IMR-90 (cell line): ENCODE measurements around the gene NF2. TPM values are rescaled to one million over a fixed set of nuclear protein-coding genes. Genes with fewer than 3 reads are reported as not detected.

ENCODE experiments used
- ATAC-seq: fragments of 200-7000 bp; cut with Tn5 transposase; 2 replicates; pipeline ENCODE4 v1.9.1; 2020; ENCODE audit warnings: low read depth, mild to moderate bottlenecking, moderate library complexity
- BruUV-seq: library from RNA; stranded (reverse); fragments of 400-500 nt; replicated peaks from 2 replicates; lab custom pipeline; 2021; lab: Mats Ljungman, UMichigan
- CTCF ChIA-PET: fragments of 300-600 bp; formaldehyde crosslinking; extraction: SDS; loops from one replicate; lab custom pipeline; 2021; ENCODE audit warnings: antibody characterized with exemption; lab: Yijun Ruan, JAX
- POLR2A ChIA-PET: fragments of 300-600 bp; sonication (Branson Sonifier 250); formaldehyde crosslinking; loops from one replicate; lab custom pipeline; 2022; ENCODE audit warnings: antibody characterized with exemption; ENCODE audit not compliant: unreplicated experiment; lab: Charles Lee
- DNase-seq: peaks from one replicate; pipeline ENCODE4 v3.0.0; 2013
- H2AFZ ChIP-seq: replicated peaks from 2 replicates; pipeline ENCODE3; 2013; ENCODE audit warnings: low read length, mild to moderate bottlenecking; ENCODE audit not compliant: poor library complexity
- H2AK5ac ChIP-seq: 2 replicates; pipeline ENCODE4 v1.6.1; 2013; ENCODE audit warnings: low read depth, low read length, inconsistent platforms
- H2AK9ac ChIP-seq: replicated peaks from 2 replicates; pipeline ENCODE3; 2013; ENCODE audit warnings: mild to moderate bottlenecking, low read depth, low read length, moderate library complexity; ENCODE audit not compliant: poor library complexity
- H2BK120ac ChIP-seq: 2 replicates; pipeline ENCODE4 v1.6.1; 2013; ENCODE audit warnings: low read depth, low read length, inconsistent platforms
- H2BK15ac ChIP-seq: 3 replicates; pipeline ENCODE4 v1.6.1; 2013; ENCODE audit warnings: low read depth, low read length, inconsistent platforms
- H2BK20ac ChIP-seq: 2 replicates; pipeline ENCODE4 v1.6.1; 2013; ENCODE audit warnings: low read depth, mild to moderate bottlenecking, inconsistent platforms, low read length, moderate library complexity
- H2BK5ac ChIP-seq: 2 replicates; pipeline ENCODE4 v1.6.1; 2013; ENCODE audit warnings: mild to moderate bottlenecking, low read depth, low read length, inconsistent platforms; ENCODE audit not compliant: poor library complexity, severe bottlenecking
- H3K14ac ChIP-seq: replicated peaks from 2 replicates; pipeline ENCODE4 v1.6.1; 2013; ENCODE audit warnings: low read depth, low read length, inconsistent platforms
- H3K18ac ChIP-seq: 2 replicates; pipeline ENCODE4 v1.6.1; 2013; ENCODE audit warnings: low read depth, low read length, control low read depth
- H3K23ac ChIP-seq: 2 replicates; pipeline ENCODE4 v1.6.1; 2013; ENCODE audit warnings: low read depth, low read length, inconsistent platforms
- H3K27ac ChIP-seq: 2 replicates; pipeline ENCODE4 v1.5.1; 2013; ENCODE audit warnings: mild to moderate bottlenecking, control low read depth, low read length; ENCODE audit not compliant: insufficient read depth
- H3K27me3 ChIP-seq: 2 replicates; pipeline ENCODE4 v1.6.1; 2013; ENCODE audit warnings: low read length; ENCODE audit not compliant: control insufficient read depth, insufficient read depth
- H3K36me3 ChIP-seq: 2 replicates; pipeline ENCODE4 v1.6.1; 2013; ENCODE audit warnings: low read length, mixed read lengths; ENCODE audit not compliant: control insufficient read depth, insufficient read depth
- H3K4ac ChIP-seq: 2 replicates; pipeline ENCODE4 v1.6.1; 2013; ENCODE audit warnings: low read depth, low read length, inconsistent platforms
- H3K4me1 ChIP-seq: 2 replicates; pipeline ENCODE4 v1.6.1; 2013; ENCODE audit warnings: low read length, mixed read lengths; ENCODE audit not compliant: control insufficient read depth, insufficient read depth
- H3K4me2 ChIP-seq: 2 replicates; pipeline ENCODE4 v1.6.1; 2013; ENCODE audit warnings: low read depth, mild to moderate bottlenecking, control low read depth, low read length, moderate library complexity
- H3K4me3 ChIP-seq: 2 replicates; pipeline ENCODE4 v1.5.1; 2013; ENCODE audit warnings: low read depth, mild to moderate bottlenecking, control low read depth, low read length, moderate library complexity; ENCODE audit not compliant: insufficient read depth
- H3K56ac ChIP-seq: 2 replicates; pipeline ENCODE4 v1.6.1; 2013; ENCODE audit warnings: low read length, inconsistent platforms; ENCODE audit not compliant: insufficient read depth; ENCODE audit errors: extremely low read depth
- H3K79me1 ChIP-seq, 2 experiments: 2 replicates each; pipeline ENCODE4 v1.6.1; 2013; ENCODE audit warnings: low read length in 2 of 2, inconsistent platforms in 1 of 2, low read depth in 1 of 2
- H3K9ac ChIP-seq: 2 replicates; pipeline ENCODE4 v1.6.1; 2013; ENCODE audit warnings: low read depth, low read length, control low read depth
- H3K9me1 ChIP-seq: 2 replicates; pipeline ENCODE4 v1.6.1; 2013; ENCODE audit warnings: low read length, inconsistent platforms; ENCODE audit not compliant: insufficient read depth
- H3K9me3 ChIP-seq: 2 replicates; pipeline ENCODE4 v1.6.1; 2013; ENCODE audit warnings: low read length; ENCODE audit not compliant: control insufficient read depth, insufficient read depth
- H4K20me1 ChIP-seq: 2 replicates; pipeline ENCODE4 v1.6.1; 2013; ENCODE audit warnings: low read length, inconsistent platforms; ENCODE audit not compliant: insufficient read depth
- H4K5ac ChIP-seq: 2 replicates; pipeline ENCODE4 v1.6.1; 2013; ENCODE audit warnings: mild to moderate bottlenecking, low read depth, low read length, control low read depth
- H4K8ac ChIP-seq, 2 experiments: 2 replicates each; pipeline ENCODE4 v1.6.1; 2013; ENCODE audit warnings: low read depth in 2 of 2, low read length in 2 of 2, control low read depth in 1 of 2, inconsistent platforms in 1 of 2
- H4K91ac ChIP-seq: 2 replicates; pipeline ENCODE4 v1.6.1; 2013; ENCODE audit warnings: low read depth, low read length, inconsistent platforms; ENCODE audit not compliant: insufficient read depth
- BHLHE40 ChIP-seq: fragments of 150-350 bp; IDR thresholded peaks from 2 replicates; pipeline ENCODE4 v1.6.1; 2016; ENCODE audit warnings: mild to moderate bottlenecking, low read depth, low read length
- CEBPB ChIP-seq: IDR thresholded peaks from 2 replicates; pipeline ENCODE4 v1.6.1; 2012; ENCODE audit warnings: low read depth, low read length, improper control_type of control experiment
- CHD1 ChIP-seq: IDR thresholded peaks from 2 replicates; pipeline ENCODE4 v1.6.1; 2012; ENCODE audit warnings: low read depth, low read length, improper control_type of control experiment
- FOS ChIP-seq: fragments of 150-350 bp; IDR thresholded peaks from 2 replicates; pipeline ENCODE4 v1.6.1; 2016; ENCODE audit warnings: low read depth, low read length
- NFE2L2 ChIP-seq: fragments of 150-350 bp; IDR thresholded peaks from 2 replicates; pipeline ENCODE4 v1.6.1; 2016; ENCODE audit warnings: low read depth, mild to moderate bottlenecking, low read length
- POLR2A ChIP-seq: IDR thresholded peaks from 2 replicates; pipeline ENCODE4 v1.6.1; 2012; ENCODE audit warnings: mild to moderate bottlenecking, low read depth, low read length
- RCOR1 ChIP-seq: IDR thresholded peaks from 2 replicates; pipeline ENCODE4 v1.6.1; 2012; ENCODE audit warnings: mild to moderate bottlenecking, low read length, improper control_type of control experiment; ENCODE audit not compliant: insufficient replicate concordance
- RFX5 ChIP-seq: IDR thresholded peaks from 2 replicates; pipeline ENCODE4 v1.8.0; 2012; ENCODE audit warnings: low read depth, mild to moderate bottlenecking, low read length, moderate library complexity
- SMC3 ChIP-seq: fragments of 150-350 bp; IDR thresholded peaks from 2 replicates; pipeline ENCODE4 v1.6.1; 2016; ENCODE audit warnings: low read depth, mild to moderate bottlenecking, antibody characterized with exemption, low read length, moderate library complexity
- WGBS, 2 experiments: methylation state at CpG; one replicate each; pipeline versions ENCODE4 v1.1.5 to v1.1.7; 2013; ENCODE audit warnings: missing lambda C conversion rate in 2 of 2; ENCODE audit not compliant: insufficient read length in 1 of 2; ENCODE audit errors: extremely low coverage in 2 of 2; 5-methylcytosine and 5-hydroxymethylcytosine counted together
- dilution Hi-C: fragments of 300-500 bp; cut with HindIII; formaldehyde crosslinking; loops from one replicate; pipeline ENCODE4 v1.14.3; 2018; ENCODE audit warnings: low sequenced_read_pairs; ENCODE audit not compliant: unreplicated experiment
- in situ Hi-C: fragments of 300-500 bp; cut with MboI; formaldehyde crosslinking; loops from 3 replicates; pipeline ENCODE4 v1.14.3; 2019; ENCODE audit warnings: low sequenced_read_pairs, inconsistent platforms, mixed read lengths
- intact Hi-C: fragments of 100-400 bp; cut with micrococcal nuclease; formaldehyde crosslinking; loops from 2 replicates; pipeline ENCODE4 v1.10.0; 2022
- polyA plus RNA-seq, 3 experiments: library from polyadenylated mRNA; depleted of rRNA; stranded (reverse); fragments of >200 nt; gene quantifications; 2 replicates each; pipeline ENCODE4 v1.2.3, GENCODE V29; 2012; ENCODE audit warnings: low replicate concordance in 1 of 3
- total RNA-seq: library from RNA; depleted of rRNA; stranded (reverse); fragments of >200 nt; gene quantifications from 2 replicates; pipeline ENCODE4 v1.2.3, GENCODE V29; 2012
- TF ChIP-seq, protein P1 (sequence below): fragments of 150-350 bp; IDR thresholded peaks from 2 replicates; pipeline ENCODE4 v1.6.1; 2016; ENCODE audit warnings: low read depth, mild to moderate bottlenecking, low read length, moderate library complexity, borderline replicate concordance
- TF ChIP-seq, protein P2 (sequence below): fragments of 150-350 bp; IDR thresholded peaks from 2 replicates; pipeline ENCODE4 v1.6.1; 2017; ENCODE audit warnings: mild to moderate bottlenecking, antibody characterized with exemption, low read length, low read depth

NF2 gene
- total and polyA plus RNA-seq, 2 of the 4 experiments (the other 2 are of a cell fraction), result 59.0 to 151 TPM

DNA sequence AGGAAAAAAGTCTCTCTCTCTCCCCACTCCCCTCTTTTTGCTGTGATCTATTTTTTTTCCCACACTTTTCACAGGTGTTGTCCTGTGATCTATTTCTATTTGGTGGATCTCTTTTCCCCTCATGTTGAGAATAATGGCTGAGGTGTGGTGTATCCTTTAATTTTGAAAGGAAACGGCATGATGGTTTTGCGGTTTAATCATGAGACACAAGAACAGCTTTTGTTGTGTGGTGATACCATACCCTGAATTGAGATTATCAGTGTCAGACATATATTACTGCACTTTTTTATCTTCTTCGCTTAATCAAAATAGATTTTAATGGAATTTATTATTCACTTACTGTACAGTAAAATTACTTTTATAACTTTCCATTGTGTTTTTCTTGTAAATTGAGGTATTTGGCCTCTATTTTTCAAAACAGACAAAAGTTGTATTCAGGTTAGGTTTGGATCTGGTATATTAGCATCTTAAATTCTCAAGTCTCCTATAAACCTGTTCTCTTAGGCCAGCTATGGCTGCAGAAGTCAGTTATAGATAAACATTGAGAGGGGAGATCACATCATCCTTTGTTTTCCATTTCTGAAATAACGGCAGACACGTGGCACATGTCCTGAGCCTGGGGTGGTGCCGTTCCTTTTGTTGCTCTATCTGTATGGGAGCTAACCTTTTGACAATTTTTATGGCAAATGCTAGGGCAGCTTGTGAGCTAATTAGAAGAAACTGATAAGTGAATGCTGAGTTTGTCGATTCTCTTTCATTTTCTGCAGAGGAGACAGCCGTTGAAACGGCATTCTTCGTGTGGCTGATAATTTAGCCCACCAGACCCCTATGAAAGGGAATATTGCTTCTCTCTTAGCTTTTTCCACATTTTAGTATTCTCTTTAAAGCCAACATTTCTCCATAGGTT is 25.8 kb downstream of the NF2 start:
- peaks cover 56 to 89% of the 10 kb centered on the region in 2 experiments for H3K79me1 ChIP-seq
- H3K4me3 ChIP-seq, result no peak overlapping the region
- no peak overlapping the region for H3K9ac ChIP-seq
- no peak overlapping the region for H2BK5ac ChIP-seq
- in situ Hi-C loops, result no loop called here
- no peak overlapping the region for H3K27ac ChIP-seq
- H3K4me2 ChIP-seq, result no peak overlapping the region
- ATAC-seq (no peak), DNase-seq (no peak)
- H3K27me3 ChIP-seq, result no peaks in the 10 kb centered on the region
- no peak overlapping the region for H2BK20ac ChIP-seq
- peaks cover 24% of the 10 kb centered on the region for H3K4me1 ChIP-seq
- no peak overlapping the region for H3K18ac ChIP-seq
- peaks cover 28% of the 10 kb centered on the region; the same call in 1 of the 2 replicates for H4K20me1 ChIP-seq
- ChIA-PET POLR2A (no interaction called here), CTCF (no interaction called here)
- no TSS peak for BruUV-seq
- H2AK9ac ChIP-seq, result no peak overlapping the region
- H4K8ac ChIP-seq, result peak overlapping the region in 1 of 2 experiments; percentile 6; a peak in 1 of 4 replicates
- no peak overlapping the region for H3K4ac ChIP-seq
- peak overlapping the region; percentile 21; the same call in 1 of the 2 replicates for H4K5ac ChIP-seq
- no peak overlapping the region for H2BK120ac ChIP-seq
- no peaks in the 10 kb centered on the region for H3K9me3 ChIP-seq
- no peak overlapping the region for H2AFZ ChIP-seq
- dilution Hi-C loops, result no loop called here
- no peak overlapping the region for H2BK15ac ChIP-seq
- H3K9me1 ChIP-seq, result peaks cover 33% of the 10 kb centered on the region
- no peak overlapping the region for H4K91ac ChIP-seq
- no peak overlapping the region for H3K14ac ChIP-seq
- no CpG with 5 or more reads among the region's 10 CpGs for WGBS, 2 experiments
- no peak overlapping the region for H2AK5ac ChIP-seq
- TF ChIP-seq POLR2A (no peak), BHLHE40 (no peak), SMC3 (no peak), RCOR1 (no peak), RFX5 (no peak), CEBPB (no peak), FOS (no peak), CHD1 (no peak), NFE2L2 (no peak)
- TF ChIP-seq, protein P1, sequence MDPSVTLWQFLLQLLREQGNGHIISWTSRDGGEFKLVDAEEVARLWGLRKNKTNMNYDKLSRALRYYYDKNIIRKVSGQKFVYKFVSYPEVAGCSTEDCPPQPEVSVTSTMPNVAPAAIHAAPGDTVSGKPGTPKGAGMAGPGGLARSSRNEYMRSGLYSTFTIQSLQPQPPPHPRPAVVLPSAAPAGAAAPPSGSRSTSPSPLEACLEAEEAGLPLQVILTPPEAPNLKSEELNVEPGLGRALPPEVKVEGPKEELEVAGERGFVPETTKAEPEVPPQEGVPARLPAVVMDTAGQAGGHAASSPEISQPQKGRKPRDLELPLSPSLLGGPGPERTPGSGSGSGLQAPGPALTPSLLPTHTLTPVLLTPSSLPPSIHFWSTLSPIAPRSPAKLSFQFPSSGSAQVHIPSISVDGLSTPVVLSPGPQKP, result no peak
- TF ChIP-seq, protein P2, sequence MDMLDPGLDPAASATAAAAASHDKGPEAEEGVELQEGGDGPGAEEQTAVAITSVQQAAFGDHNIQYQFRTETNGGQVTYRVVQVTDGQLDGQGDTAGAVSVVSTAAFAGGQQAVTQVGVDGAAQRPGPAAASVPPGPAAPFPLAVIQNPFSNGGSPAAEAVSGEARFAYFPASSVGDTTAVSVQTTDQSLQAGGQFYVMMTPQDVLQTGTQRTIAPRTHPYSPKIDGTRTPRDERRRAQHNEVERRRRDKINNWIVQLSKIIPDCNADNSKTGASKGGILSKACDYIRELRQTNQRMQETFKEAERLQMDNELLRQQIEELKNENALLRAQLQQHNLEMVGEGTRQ, result no peak
- no peak overlapping the region for H3K23ac ChIP-seq
- H3K36me3 ChIP-seq, result peaks cover 3% of the 10 kb centered on the region; the same call in 1 of the 2 replicates
- intact Hi-C loops, result loop anchor here (5.0 kb wide), 2 partner anchors 37 to 77 kb away; partner anchors contain the start of gene THOC5
- no peak overlapping the region for H3K56ac ChIP-seq
